ENCODE data around the gene PRDM8. TPM values are rescaled to one million over a fixed set of nuclear protein-coding genes. Genes with fewer than 3 reads are reported as not detected.
A peak's percentile ranks its signal among the peaks of the same experiment; 100 is the strongest.

The PRDM8 gene
- total and polyA plus RNA-seq, 2 of the 8 experiments (the other 6 are each of a cell fraction or from before 2014, with no cell fraction given), result not detected

DNA sequence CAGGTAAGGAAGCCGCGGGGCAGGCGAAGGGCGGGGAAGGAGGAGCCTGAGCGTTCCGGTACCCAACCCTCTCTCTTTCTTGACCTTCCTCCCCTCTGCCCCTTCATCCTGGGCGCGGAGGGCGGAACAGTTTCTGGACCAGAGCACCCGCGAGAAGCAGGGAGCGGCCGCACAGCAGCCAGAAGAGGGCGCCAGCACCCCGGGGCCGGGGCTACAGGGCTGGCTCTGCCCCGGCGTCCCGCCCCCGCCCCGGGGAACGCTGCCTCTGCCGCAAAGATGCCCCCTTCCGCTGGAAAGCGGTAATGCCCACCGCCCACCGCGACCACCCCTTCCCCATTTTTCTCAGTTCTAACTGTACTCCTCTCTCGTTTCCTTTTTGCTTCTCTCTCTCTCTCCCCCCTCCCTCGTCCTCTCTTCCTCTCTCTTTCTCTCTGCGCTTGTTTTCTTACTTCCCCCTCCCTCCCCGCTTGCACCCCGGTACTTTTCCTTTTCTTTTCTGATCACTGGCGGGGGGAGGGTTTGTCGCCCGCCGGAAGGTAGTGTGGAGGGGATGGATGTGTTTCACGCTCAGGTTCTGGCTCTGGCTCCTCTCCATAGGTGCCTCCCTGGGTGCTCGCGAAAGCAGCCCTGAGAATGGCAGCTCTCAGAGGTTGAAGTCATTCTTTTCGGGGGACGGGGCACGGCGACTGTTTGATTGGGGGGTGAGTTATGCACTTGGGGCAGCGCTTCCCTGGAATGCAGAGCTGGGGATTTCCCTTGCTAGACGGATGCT, 13.1 kb upstream of the PRDM8 start:
- no peak for FAIRE-seq
- TF ChIP-seq NRF1 (IDR thresholded peaks at IDR 0.05; ENCODE audit: low read depth, low read length), result no peak
- TF ChIP-seq HDAC2 (IDR thresholded peaks at IDR 0.05; ENCODE audit: borderline replicate concordance in 1 of 2, low read depth in 2 of 2, low read length in 2 of 2), result no peak
- TF ChIP-seq JUND (IDR thresholded peaks at IDR 0.05; ENCODE audit: low read length), result no peak
- TF ChIP-seq RXRA (IDR thresholded peaks at IDR 0.05; ENCODE audit: insufficient read depth, low read depth, low read length), result 0 out of 2 replicates have a peak, but pooled peaks have one; percentile 31
- TF ChIP-seq FOSL1 (IDR thresholded peaks at IDR 0.05; ENCODE audit: insufficient read depth, low read depth, low read length), result no peak
- TF ChIP-seq PHF8 (conservative IDR thresholded peaks at IDR 0.05; ENCODE audit: low read depth, low read length), result no peak
- no peak for TF ChIP-seq SP2 (IDR thresholded peaks at IDR 0.05; ENCODE audit: low read length)
- no peak for TF ChIP-seq RNF2 (IDR thresholded peaks at IDR 0.05; ENCODE audit: borderline replicate concordance, low read depth, low read length, missing control alignments, poor library complexity, severe bottlenecking)
- TF ChIP-seq KDM1A (IDR thresholded peaks at IDR 0.05; ENCODE audit: borderline replicate concordance, low read length), result no peak
- no peak for TF ChIP-seq RFX5 (IDR thresholded peaks at IDR 0.05; ENCODE audit: borderline replicate concordance, low read depth, low read length)
- TF ChIP-seq CHD1 (IDR thresholded peaks at IDR 0.05; ENCODE audit: low read depth, low read length), result no peak

More for the DNA sequence above, 13.1 kb upstream of the PRDM8 start:
- Histone ChIP-seq H2BK20ac (ENCODE audit: low read length) (no peak overlapping the region), H3K9ac (replicated peaks in 1 of 4; ENCODE audit: extremely low read depth in 1 of 4, low read depth in 3 of 4, low read length in 3 of 4) (no peak overlapping the region), H4K5ac (ENCODE audit: insufficient read length, low read depth, low read length) (no peak overlapping the region), H2BK15ac (ENCODE audit: low read length) (no peak overlapping the region), H4K8ac (ENCODE audit: extremely low read depth, insufficient read depth, low read length) (peak overlapping the region; percentile 87; the same call in 1 of the 2 replicates), H3K27me3 (replicated peaks in 1 of 4; ENCODE audit: control insufficient read depth in 3 of 4, extremely low read depth in 1 of 4, insufficient read depth in 3 of 4, low read length in 3 of 4) (peaks cover 64 to 83% (median 74%) of the 10 kb centered on the region in 4 experiments), H4K20me1 (replicated peaks in 1 of 2; ENCODE audit: control insufficient read depth in 1 of 2, insufficient read depth in 2 of 2, low read length in 2 of 2) (peaks cover 7 to 9% of the 10 kb centered on the region in 2 experiments), H4K91ac (replicated peaks; ENCODE audit: insufficient read length, low read length) (no peak overlapping the region), H3K4me3 (ENCODE audit: extremely low read depth in 1 of 4, insufficient read depth in 2 of 4, low read depth in 3 of 4, low read length in 4 of 4) (peak overlapping the region; percentile 42 to 86 (median 56)), H3K23ac (ENCODE audit: insufficient read length) (no peak overlapping the region), H3K14ac (ENCODE audit: insufficient read length) (no peak overlapping the region), H3K9me3 (ENCODE audit: insufficient read depth in 2 of 2, low read depth in 1 of 2, low read length in 1 of 2) (no peaks in the 10 kb centered on the region), H2AK5ac (ENCODE audit: low read depth, low read length) (no peak overlapping the region), H3K4ac (replicated peaks; ENCODE audit: insufficient read length, low read depth, low read length) (no peak overlapping the region), H2BK5ac (ENCODE audit: low read depth, low read length) (no peak overlapping the region), H3K56ac (replicated peaks; ENCODE audit: insufficient read length, low read depth, low read length) (no peak overlapping the region), H3K36me3 (ENCODE audit: control insufficient read depth in 2 of 4, insufficient read depth in 4 of 4, low read length in 3 of 4) (peaks cover 0 to 4% (median 0%) of the 10 kb centered on the region in 4 experiments; a peak in 1 of 8 replicates), H3K27ac (ENCODE audit: low read depth, low read length) (no peak overlapping the region), H3K79me2 (ENCODE audit: control insufficient read depth in 1 of 2, insufficient read depth in 2 of 2, low read length in 2 of 2) (no peaks in the 10 kb centered on the region), H2BK12ac (ENCODE audit: low read depth, low read length) (no peak overlapping the region), H3K4me1 (replicated peaks in 1 of 4; ENCODE audit: control insufficient read depth in 3 of 4, insufficient read depth in 4 of 4, low read length in 3 of 4) (peaks cover 0 to 19% (median 14%) of the 10 kb centered on the region in 4 experiments; a peak in 6 of 7 replicates), H2BK120ac (replicated peaks; ENCODE audit: low read depth, low read length) (no peak overlapping the region), H3K79me1 (ENCODE audit: low read depth, low read length) (no peaks in the 10 kb centered on the region), H3K4me2 (ENCODE audit: insufficient read depth in 1 of 2, low read depth in 2 of 2, low read length in 2 of 2) (peak overlapping the region; percentile 82 to 91), H2AFZ (ENCODE audit: low read length) (no peak overlapping the region), H3K23me2 (ENCODE audit: low read depth, low read length) (peaks cover 11% of the 10 kb centered on the region; the same call in 1 of the 2 replicates), H3K18ac (ENCODE audit: extremely low read depth, low read length) (no peak overlapping the region)
- ChIA-PET POLR2A (ENCODE audit: partially characterized antibody) (no interaction called here), CTCF (ENCODE audit: partially characterized antibody) (interaction anchor here (0.6 to 10.3 kb wide), 22 partner anchors 11 to 1232 kb away, joined by 3 to 170 read pairs (median 4); partner anchors contain the start of genes FGF5 and PRDM8)
- peak in 1 of 2 experiments; percentile 99 for DNase-seq (ENCODE audit: low read depth in 1 of 2, low spot score in 2 of 2)
- 3% methylated on average over 23 of the region's 46 CpGs; no CpG with 5 or more reads in 1 of the 2 experiments for WGBS, 2 experiments (ENCODE audit: extremely low coverage in 1 of 2, insufficient coverage in 1 of 2, insufficient read length in 1 of 2, insufficient replicate concordance in 2 of 2, low coverage in 1 of 2, low lambda C conversion rate in 2 of 2, missing lambda C conversion rate in 1 of 2)

Measured in H1 (cell line).